ENCODE measurements around the gene NACC1.

NACC1 gene

DNA sequence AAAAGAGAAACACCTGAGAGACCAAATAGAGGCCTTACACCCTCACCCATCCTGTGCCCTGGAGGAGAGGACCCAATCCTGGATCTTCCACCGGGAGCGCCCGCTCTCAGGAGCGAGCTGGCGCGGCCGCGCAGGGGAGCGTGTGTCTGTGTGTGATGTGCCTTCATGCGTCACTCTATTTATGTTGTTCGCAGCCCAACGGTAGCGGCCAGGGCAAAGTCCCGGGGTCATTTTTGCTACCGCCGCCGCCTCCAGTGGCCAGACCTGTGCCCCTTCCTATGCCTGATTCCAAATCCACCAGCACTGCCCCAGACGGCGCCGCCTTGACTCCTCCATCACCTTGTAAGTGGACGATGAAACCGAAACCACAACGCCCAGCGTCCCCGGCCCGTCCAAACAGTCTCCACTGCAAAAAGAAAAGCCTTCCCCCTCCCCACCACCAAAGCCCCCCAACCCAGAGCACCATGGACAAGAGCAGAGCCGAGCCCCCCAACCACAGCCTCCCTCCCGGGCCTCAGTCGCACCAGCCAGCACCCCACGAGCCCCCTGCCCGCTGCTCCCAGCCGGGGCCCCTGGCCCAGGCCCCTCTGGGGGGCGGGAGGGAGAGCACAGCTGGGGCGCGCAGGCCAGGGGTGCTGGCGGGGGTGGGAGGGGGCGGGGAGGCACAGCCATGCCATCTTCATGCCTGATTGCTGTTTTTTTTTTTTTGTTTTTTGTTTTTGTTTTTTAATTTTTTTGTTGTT lies 30.1 kb upstream of the NACC1 start:
- DNase-seq (ENCODE audit: low read depth), result no peak

DNA sequence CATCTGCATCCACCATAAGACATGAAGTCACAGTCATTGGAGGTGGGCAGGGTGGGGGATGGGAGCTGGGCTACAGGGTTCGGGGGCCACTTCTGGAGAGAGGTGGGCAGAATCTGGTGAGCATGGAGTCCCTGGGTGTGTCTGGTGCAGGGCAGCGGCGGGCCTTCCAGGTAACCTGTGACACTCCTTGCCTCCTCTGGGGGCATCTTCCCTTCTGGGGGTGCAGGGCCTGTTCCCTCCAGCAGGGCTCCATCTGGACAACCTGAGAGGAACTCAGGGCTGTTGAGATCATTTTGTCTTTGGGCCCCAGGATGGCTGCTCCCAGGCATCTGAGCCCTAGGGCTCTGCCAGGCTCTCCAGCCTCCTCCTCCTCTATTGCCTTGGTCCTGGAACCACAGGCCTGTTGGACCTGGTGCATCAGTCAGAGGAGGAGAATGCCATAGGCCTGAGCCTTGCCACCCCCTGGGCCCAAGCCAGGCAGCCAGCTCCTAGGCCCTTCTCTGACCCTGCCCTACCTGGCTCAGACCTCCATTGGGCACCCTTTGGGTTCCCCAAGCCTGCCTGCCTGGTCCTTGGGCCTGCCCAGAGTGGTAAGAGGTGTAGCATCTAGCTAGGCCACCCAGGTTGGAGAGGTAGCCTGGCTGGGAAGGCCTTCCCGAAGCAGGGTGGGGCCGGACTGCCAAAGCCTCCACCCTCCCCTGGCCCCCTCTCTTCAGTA lies 28.8 kb upstream of the NACC1 start:
- no peak for DNase-seq (ENCODE audit: low read depth)

DNA sequence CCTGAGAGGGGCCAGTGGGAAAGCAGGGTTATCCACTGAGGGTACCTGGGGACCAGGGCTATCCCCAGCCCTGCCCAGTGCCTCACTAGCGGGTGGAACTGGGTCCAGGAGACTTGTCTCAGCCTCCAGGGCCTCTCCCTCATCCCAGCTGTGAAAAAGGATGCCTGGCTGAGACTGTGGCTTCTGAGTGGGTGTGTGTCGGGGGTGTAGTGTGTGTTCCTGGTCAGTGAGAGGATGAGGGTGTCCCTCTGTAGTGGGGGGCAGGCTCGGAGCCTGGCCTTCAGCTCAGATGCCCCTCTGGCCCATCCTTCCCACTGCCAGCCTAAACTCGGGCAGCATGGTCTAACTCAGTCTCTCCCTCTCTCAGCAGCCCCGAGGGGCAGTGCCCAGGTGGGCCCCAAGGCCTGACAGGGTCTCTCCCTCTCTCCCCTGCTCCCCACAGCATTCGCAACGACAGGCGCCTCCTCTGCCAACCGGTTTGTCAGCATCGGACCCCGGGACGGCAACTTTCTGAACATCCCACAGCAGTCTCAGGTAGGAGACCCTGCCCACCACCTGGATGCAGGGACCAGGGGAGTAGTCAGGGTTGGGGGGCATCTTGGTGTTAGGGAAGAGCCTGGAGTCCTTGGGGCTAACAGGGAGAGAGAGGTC lies 28.1 kb upstream of the NACC1 start:
- no peak for DNase-seq (ENCODE audit: low read depth)

DNA sequence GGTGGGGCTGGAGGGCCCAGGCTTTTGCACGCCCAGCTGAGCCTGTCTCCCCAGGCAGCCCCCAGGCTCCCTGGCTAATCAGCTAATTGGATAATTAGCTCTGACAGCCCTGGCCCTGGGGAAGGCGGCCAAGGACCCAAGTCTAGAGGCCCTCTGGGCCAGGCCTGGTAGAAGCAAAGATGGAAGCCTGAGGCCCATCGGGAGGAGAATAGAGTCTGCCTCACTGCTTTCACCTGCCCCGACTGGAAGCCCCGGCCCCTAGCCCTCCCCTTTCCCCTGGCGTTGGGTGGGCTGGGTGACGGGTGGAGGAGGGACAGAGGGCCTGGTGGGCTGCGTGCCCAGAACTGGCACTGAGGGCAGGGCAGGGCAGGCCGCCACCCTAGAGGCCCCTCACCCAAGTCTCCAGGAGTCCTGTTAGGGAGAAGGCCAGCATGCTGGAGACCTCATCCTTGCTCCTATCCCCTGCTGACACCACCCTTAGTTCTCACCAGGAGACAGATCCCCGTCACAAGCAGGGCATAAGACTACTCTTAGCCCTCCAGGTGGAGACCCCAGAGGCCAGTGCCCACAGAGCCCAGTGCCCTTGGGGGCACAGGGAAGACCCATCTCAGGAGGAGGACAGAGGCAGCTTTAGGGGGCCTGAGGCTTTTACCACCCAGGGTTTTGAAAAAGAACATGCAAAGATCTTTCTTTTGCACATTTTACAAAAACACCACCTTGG lies 27.4 kb upstream of the NACC1 start:
- no peak for DNase-seq (ENCODE audit: low read depth)

DNA sequence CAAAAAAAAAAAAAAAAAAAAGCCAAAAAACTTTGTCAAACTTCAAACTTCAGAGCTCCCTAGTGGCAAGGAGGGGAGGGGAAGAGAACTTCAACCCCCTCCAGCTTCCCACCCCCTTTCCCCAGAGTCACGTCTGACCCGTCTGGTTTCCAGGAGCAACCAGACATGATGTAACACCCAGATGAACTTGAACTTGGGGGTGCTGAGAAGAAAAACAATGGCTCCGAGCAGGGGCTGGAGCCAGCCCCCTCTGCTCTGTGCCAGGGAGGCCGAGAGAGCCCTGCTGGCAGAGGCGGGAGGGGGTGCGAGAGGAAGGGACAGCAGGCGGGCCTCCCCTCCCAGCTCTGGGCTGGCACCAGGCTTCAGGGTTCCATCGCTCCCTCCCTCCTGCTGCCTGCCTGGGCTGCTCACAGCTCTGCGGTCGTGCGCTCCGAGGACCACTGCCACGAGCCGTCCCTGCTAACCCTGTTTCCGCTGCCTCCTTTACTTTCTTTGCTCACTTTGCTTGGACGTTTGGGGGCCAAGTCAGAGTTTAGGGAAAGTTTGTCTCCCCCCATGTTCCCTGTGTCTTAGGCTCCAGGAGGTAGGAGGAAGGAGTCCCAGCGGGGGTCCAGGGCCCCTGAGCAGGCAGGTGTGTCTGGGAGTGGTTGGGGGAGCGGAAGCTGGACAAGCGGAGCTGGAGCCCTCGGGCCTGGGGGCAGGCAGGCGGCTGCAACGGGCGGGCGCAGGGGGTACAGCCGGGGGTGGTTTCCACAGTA lies 26.5 kb upstream of the NACC1 start:
- DNase-seq (ENCODE audit: low read depth), result peak; percentile 54

DNA sequence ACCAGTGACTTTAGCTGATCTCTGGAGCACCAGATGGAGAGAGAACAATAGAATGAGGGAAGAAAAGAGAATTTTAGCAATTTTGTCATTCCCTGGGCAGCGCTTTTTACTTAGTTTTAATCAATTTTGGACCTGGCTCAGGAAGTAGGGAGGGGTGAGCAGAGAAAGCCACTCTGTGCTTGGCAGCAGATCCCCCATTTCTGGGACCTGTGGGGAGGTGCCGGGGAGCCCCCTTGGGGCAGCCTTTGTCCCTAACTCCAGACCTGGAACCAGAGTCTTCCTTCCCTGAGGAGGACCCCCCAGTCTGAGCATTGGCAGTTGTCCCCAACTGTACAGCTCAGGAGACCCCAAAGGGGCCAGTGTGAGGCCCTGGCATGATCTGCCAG lies 25.9 kb upstream of the NACC1 start:
- no peak for DNase-seq (ENCODE audit: low read depth)

DNA sequence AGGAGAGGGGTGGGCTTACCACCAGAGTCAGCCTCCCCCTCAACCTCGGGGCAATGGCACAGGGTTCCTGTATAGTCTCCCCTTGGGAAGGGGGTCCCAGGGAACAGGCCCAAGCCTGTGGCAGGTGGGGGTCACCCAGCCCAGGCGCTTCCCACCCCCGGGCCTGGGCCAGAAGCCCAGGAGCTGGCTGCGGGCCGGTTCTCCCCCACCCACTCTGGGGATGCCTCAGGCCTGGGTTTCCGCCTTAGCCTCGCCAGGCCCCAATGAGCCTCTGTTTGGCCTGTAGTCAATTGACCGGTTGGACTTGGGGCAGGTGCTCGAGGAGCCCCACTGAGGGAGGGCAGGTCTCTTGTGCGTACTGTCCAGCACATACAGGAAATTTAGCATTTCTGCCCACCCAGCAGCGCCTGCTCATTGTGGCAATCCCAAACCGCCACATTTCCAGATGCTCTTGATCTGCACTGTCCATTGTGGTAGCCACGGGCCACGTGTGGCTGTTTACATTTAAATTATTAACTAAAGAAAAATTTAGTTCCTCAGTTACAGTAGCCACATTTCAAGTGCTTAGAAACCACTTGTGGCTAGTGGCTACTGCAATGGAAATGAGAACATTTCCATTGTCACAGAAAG lies 25.3 kb upstream of the NACC1 start:
- DNase-seq (ENCODE audit: low read depth), result peak; percentile 55

DNA sequence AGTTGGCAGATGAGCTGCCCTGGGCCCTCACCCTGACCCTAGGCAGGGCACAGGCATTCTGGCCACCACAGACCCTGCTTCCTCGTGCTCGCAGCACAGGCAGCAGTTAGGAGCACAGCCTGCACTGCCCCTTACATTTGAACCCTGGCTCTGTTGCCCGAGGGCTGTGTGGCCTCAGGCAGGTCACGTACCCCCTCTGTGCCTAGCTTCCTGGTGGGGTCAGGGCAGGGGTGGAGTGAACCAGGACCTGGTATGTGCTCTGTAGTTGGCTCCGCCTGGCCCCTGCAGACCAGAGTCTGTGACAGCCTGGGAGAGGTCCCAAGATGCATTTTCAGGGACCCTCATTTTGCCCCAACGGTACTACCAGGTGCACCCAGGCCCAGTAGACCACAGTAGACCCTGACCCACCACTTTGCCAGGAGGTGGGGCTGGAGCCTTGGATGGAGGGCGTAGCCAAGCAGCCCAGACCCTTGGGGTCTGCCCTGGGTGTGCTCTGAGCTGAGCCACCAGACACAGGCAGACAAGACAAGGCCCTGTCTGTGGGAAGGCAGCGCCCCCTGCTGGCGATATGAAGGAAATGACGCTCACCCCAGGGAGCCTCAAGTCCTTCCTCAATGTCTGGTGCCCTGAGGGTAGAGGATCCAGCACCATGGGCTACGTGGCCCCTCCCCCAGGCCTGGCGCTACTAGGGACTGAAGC lies 24.5 kb upstream of the NACC1 start:
- DNase-seq (ENCODE audit: low read depth), result peak; percentile 75

DNA sequence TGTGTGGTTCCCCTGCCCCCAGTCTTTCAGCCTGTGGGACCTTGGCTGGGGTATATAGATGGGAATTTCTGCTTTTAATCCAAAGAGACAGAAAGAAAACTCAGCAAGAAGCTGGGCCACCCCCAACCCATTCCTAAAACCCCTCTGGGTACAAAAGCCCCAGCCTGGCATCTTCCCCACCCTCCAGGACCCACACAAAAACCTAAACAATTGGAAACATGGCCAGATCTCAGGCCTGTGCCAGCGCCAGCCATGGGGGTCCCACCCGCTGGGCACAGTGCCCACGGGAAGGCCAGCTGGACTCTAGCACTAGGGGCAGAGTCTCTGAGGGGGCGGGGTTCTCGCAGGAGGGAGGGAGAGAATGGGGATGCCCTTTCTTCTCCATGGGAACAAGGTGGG lies 24.0 kb upstream of the NACC1 start:
- no peak for DNase-seq (ENCODE audit: low read depth)

DNA sequence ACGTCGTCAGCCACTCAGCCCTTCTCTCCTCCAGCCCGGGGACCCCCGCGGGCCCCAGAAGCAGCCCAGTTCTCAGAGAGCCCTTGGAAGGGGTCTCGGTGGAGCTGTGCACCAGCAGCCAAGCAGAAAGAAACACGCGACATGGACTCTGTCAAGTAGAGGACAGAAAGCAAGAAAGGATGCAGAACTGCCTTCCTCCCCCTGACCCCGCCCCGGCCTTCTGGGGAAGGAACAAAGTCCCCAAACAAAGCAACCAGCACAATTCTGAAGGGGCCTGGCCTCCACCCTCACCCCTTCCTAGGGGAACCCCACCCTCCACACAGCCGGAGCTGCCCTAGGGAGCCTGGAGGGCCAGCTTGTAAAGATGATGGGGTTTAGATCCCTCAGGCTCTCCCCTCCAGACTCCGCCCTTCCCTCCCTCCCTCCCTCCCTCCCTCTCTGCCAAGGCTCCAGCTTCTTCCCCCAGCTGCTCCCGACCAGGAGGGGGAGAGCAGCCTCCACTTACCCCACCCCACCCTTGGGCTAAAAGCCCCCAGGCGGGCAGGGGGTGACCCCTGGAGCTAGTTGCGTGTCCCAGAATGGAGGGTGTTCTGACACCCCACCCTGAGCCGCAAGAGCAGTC lies 23.2 kb upstream of the NACC1 start:
- DNase-seq (ENCODE audit: low read depth), result no peak

DNA sequence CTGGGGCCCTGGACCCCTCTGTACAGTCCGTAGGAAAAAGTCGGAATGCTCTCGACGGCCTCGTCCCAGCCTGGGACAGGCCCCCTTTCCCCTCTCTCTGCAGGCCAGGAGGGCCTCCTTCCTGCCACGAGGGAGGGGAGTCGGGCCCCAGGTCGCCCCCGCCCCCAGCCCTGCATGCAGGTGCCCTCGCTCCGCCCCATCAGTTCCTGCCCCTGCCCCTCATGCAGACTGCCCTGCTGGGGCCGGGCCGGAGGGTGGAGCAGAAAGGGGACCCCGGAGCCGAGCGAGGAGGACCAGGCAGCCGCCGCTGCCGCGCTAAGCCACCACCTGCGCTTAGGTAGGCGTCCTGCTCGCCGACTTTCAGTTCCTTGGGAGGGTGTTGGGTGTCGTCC lies 22.7 kb upstream of the NACC1 start:
- DNase-seq (ENCODE audit: low read depth), result no peak

DNA sequence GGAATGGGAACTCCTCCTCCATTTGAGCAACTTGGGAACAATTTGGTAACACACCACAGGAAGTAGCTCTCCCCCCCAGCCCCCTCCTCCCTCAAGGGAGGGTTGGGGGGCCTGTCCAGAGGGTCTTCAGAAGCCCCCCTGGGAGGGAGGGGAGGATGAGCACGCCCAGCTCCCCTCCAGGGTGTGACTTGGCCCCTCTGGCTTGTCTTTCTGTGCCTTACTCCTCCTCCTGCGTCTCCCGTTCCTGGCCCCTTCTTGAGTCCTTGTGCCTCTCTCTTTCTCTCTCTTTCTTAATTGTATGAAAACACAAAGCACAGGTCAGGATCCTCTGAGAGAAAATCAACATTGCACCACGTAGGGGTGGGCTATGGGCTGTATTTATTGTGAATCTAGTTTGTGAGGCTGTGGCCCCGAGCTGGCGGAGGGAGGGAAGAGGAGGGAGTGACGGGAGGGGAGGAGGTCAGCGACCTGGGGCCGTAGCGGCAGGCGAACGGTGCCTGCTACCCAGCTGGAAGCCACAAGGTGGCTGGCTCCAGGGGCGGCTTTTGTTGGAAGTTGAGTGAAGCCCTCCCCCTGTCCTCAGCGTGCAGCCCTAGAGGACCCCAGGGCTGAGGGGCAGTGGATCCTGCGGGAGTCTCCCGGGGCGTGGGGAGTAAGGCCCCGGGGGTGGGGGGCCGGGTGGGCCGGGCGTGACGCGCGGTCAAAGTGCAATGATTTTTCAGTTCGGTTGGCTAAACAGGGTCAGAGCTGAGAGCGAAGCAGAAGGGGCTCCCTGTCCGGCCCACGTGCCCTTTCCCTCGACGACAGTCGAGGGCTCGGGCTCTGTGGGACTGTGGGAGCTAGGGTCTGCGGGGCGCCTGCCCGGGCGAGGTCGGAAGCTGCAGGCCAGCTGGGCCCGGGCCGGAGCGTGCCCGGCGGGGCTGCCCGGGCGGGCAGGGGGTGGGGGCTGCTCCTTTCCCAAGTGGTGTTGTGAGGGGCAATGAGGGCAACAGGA lies 21.8 kb upstream of the NACC1 start:
- DNase-seq (ENCODE audit: low read depth), result no peak

DNA sequence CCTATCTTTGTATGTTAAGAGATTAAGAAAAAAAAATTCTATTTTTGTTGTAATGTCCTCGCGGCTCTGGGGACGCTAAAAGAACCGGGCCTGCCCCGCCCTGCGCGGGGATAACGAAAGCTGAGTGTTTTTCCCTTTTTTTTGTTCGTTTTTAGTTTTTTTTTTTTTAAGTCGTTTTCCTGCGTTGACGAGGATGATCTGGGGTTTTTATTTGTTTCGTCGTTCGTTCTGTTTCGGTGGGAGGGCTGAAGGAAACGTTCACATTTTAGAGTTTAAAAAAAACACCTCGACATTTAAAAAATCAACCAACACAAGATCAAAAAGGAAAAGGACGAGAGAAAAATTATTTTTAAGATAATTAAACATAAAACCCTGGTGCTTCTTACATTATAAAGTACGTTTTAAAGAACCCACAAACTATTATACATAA lies 21.0 kb upstream of the NACC1 start:
- no peak for DNase-seq (ENCODE audit: low read depth)

DNA sequence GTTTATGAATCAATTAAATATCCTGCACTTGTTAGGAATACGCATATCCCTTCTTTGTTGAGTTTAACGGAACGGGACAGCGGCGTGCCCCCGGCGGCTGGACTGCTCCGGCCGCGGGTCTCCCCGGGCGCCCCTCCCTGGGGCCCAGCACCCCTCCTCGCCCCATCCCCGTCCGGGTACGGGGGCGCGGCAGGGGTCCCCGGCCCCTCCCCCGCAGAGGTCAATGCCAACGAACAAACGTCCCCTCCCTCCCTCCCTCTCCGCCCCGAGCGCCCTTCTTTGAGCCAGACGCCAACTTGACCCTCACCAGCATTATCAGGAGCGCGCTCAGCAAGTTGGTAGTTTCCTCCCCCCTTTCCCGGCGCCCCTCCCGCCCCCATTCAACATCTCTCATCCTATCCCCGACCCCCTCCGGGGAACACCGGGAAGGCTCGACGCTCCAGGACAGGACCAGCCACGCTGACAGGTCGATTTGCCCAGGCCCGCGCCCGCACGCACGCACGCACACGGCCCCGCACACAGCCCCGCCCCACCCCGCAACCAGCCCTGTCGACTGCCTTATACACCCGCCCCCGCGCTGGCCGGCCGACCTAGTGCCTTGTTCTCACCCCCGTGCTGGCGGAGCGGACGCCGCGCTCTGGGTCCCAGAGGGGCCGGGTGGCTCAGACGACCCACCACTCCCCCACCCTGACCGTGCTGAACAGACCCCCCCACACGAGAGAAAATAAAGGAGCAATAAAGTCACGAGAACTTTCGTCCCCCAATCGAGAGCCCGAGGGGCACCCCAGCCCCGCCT lies 20.4 kb upstream of the NACC1 start:
- no peak for DNase-seq (ENCODE audit: low read depth)

DNA sequence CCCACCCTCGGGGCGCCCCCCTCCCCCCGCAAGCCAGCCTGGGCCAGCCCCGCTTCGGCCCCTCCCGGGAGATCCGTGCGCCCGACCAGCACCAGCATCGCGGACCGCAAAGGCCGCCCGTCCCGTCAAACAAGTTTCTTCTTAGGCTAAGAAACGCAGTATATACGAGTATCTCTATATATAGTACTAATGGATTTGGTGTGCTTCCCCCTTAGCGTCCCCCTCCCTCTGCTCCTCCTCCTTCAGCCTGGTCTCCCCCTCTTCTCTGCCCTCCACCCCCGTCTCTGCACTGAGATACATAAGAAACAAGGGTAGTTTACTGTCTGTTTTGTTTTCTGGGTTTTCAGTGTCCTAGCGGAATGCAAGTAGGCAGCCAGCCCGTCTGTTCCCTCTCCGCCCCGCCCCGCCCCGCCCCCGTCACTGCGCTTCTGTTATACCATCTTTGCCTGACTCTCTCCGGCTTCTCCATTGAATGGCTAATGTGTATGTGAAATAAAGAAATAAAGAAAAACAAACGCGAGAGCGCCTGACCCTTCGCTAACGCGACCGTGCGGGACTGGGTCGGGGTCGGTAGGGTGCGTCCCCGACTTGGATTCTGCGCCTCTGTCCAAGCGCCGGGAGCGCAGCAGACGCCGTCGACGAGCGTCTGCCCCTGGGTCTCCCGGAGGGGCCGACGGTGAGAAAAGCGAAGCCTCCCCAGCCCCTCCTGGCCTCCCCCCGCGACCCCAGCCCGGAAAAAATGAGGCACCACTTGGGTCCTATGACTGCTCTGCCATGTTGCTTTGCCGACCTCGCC lies 19.6 kb upstream of the NACC1 start:
- DNase-seq (ENCODE audit: low read depth), result peak; percentile 67

DNA sequence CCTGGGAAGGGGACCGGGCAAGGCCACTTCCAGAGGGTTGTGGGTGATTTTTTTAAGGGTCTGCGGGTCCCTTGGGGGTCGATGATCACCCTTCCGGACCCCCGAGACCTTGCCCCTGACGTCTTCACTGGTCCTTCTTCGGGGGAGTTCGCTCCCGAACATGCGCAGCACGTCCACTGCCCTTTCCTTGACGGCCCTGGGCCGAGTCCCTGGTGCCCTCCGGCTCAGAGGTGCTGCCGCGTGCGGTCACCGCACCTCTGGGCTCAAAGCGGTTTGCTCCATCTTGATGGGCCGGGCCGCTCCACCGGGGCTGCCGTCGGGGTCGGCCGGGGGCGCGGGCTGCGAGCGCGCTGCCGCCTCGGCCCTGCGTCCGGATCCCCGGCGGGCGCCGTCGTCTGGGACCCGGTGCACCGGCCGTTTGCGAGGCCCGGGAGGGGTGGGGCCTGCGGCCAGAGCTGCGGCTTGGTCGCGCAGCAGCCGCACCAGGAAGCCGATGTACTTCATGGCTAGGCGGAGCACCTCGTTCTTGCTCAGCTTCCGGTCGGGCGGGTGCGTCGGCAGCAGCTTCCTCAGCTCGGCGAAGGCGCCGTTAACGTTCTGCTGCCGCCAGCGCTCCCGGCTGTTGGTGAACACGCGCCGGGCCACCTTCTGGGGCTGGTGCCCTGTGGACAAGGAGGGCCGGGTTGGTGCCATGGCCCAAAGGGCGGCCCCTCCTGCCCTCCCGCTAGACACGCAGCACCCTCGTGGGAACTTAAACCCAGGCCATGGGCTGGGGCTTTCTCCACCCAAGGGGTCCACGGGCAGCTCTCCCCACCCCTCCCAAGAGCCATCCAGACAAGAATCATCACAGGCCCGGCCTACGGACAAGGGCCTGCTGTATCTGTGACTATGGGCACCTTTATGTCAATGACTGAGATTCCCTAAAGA lies 18.7 kb upstream of the NACC1 start:
- peak; percentile 15 for DNase-seq (ENCODE audit: low read depth)

Data from fibroblast of gingiva (primary cell).